GM12875 (cell line): ENCODE data around the gene COG1.

Source experiments
- H3K4me3 ChIP-seq: one replicate; pipeline ENCODE4 v1.5.1; 2011; ENCODE audit warnings: low read depth, low read length, control low read depth
- CTCF ChIP-seq: IDR thresholded peaks from 2 replicates; pipeline ENCODE4 v1.5.1; 2011; ENCODE audit warnings: low read depth, mild to moderate bottlenecking, control low read depth, inconsistent platforms, low read length, moderate library complexity, borderline replicate concordance; ENCODE audit not compliant: insufficient read depth

The COG1 gene

GRCh38 chr17:73249700-73250099, 56.8 kb downstream of the COG1 start:
- no peak for TF ChIP-seq CTCF
- H3K4me3 ChIP-seq = no peak overlapping the region

GRCh38 chr17:73250851-73251640, 58.2 kb downstream of the COG1 start:
- TF ChIP-seq CTCF = no peak
- H3K4me3 ChIP-seq = no peak overlapping the region

GRCh38 chr17:73251871-73252270, 59.0 kb downstream of the COG1 start:
- TF ChIP-seq CTCF = no peak
- no peak overlapping the region for H3K4me3 ChIP-seq

GRCh38 chr17:73255671-73256181, 62.9 kb downstream of the COG1 start:
- TF ChIP-seq CTCF = peak; percentile 95
- no peak overlapping the region for H3K4me3 ChIP-seq

- H3K4me3 ChIP-seq = no peak overlapping the region
- TF ChIP-seq CTCF = no peak
These were observed 63.4 kb downstream of the COG1 start for GRCh38 chr17:73256220-73256619.

GRCh38 chr17:73257516-73257915, 64.7 kb downstream of the COG1 start:
- H3K4me3 ChIP-seq = no peak overlapping the region
- TF ChIP-seq CTCF = no peak
